ENCODE measurements around the gene CDK13.

Gene CDK13

DNA sequence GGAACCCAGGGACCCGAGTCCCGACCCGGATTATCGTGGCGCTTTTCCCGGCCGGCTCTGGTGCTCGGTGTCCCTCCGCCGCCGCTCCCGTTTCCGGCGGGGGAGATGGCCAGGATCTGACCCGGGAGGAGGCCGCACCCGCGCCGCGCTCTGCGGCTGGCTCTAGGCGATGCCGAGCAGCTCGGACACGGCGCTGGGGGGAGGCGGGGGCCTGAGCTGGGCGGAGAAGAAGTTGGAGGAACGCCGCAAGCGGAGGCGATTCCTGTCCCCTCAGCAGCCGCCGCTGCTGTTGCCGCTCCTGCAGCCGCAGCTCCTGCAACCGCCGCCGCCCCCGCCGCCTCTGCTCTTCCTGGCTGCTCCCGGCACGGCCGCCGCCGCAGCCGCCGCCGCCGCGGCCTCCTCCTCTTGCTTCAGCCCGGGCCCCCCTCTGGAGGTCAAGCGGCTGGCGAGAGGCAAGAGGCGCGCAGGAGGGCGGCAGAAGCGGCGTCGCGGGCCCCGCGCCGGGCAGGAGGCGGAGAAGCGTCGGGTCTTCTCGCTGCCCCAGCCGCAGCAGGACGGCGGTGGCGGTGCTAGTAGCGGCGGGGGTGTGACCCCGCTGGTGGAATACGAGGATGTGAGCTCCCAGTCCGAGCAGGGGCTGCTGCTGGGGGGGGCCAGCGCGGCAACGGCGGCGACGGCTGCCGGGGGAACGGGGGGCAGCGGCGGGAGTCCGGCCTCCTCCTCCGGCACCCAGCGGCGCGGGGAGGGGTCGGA is 593 bp downstream of the CDK13 start:
- peak; percentile 60 for DNase-seq

- DNase-seq: peak; percentile 76
Measured at GRCh38 chr7:39951226-39952194, 1.5 kb downstream of the CDK13 start.

DNA sequence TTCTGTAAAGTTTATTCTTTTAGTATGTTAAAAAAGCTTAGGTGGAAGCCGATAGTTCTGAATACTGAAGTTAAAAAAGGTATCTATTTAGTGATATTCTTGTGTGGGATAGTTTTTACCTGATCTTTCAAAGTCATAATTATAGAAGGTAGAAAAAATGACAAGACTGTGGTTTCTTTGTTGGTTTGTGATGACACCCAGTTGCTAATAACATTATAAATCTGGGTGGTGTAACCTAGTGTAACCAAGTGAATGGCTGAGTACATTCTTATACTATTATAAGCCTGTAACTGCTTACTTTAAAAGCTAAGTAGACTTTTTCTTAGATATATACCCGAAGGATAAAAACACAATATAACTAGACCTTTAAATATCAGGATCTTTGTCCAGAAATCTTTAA is 2.3 kb downstream of the CDK13 start:
- no peak for DNase-seq

DNA sequence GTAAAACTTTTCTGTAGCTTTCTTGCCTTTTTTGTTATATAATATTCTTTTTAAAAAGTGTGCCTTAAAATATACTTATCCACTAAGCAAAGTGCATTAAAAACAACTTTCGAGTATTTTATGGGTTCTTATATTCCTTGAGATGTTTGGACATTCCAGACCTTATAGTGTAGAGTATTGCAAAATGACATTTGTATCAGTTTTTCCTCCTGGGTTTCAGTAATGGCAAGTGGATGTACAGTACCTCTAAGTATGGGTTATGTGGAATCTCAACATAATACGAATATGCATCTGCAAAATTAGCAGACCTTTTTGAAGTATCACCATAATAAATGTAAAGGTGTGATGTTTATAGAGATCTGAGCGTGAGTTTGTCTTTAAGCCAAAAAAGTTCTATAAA is 2.7 kb downstream of the CDK13 start:
- no peak for DNase-seq

DNA sequence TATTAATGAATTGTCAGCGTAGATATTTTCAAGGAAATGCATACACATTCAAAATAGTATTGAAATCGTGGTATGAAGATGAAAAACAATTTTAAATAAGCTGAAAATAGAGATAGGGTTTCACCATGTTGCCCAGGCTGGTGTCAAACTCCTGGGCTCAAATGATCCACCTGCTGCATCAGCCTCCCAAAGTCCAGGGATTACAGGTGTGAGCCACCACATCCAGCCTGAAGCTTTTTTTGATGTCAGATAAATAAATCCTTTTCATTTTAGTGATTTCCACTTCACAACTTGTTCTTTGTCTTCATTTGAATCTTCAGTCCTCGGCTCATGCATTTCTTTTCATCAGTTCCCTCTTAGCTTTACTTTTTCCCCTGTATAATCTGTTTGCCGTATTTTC is 4.6 kb downstream of the CDK13 start:
- DNase-seq: no peak

DNA sequence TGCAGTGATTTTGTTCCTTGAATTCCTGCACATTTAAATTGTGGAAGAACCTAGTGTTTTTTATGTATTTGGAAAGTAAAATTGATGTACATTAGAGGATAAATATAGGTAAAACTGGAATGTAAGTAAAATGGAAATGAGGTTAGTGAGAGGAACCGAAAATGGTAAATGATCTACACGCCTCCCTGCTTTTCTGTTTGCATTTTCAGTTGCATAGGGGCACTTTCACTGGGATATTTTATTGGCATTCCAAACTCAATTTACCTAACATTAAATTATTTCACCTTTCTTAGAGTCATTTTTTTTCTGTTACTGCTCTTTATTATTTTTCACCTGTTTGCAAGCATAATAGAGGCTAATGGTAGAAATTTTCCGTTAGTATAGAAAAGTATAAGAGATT is 8.0 kb downstream of the CDK13 start:
- no peak for DNase-seq

DNA sequence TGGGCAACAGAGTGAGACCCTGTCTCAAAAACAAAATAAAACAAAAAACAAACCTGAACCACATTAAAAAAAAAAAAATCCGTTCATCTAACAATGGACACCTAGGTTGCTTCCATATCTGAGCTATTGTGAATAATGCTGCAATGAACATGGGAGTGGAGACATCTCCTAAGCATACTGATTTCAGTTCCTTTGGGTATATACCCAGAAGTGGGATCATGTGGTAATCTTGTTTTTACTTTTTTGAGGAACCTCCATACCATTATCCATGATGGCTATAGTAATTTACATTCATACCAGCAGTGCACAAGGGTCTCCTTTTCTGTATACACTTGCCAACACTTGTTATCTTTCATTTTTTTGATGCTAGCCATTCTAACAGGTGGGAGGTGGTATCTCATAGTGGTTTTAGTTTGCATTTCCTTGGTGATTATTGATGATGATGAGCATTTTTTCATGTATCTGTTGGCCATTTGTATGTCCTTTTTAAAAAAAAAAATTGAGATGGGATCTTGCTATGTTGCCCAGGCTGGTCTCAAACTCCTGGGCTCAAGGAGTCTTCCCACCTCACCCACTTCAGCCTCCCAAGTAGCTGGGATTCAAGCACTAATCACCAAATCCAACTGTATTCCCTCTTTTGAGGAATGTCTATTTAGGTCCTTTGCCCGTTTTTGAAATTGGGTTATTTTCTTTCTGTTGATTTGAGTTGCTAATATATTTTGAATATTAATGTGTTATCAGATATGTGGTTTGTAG is 17.5 kb downstream of the CDK13 start:
- no peak for DNase-seq

GRCh38 chr7:39969431-39969830 is 19.4 kb downstream of the CDK13 start:
- no peak for DNase-seq

- DNase-seq: no peak
Measured at GRCh38 chr7:39971924-39972323, 21.9 kb downstream of the CDK13 start.

GRCh38 chr7:39973801-39974200 is 23.7 kb downstream of the CDK13 start:
- no peak for DNase-seq

GRCh38 chr7:39978230-39978934 is 28.3 kb downstream of the CDK13 start:
- no peak for DNase-seq

DNA sequence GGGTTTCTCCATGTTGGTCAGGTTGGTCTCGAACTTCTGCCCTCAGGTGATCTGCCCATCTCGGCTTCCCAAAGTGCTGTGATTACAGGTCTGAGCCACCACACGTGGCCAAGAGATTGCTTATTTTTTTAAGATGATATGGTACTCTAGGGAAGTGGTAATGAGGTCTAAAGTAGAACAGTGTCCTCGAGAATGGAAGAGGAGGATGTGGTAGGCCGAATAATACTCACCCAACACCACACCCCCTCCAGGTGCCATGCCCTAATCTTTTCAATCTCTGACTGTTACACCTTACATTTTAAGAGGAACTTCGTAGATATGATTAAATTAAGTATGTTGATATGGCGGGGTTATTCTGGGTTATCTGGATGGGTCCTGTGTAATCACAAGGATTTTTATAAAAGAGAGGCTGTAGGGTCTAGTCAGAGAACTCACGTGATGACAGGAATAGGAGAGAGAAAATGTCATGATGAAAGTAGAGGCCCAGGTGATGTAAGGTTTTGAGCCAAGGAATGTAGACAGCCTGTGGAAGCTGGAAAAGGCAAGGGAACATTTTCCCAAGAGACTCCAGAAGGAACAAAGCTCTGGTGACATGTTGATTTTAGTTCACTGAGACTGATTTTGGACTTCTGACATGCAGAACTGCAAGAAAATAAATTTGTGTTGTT is 29.5 kb downstream of the CDK13 start:
- no peak for DNase-seq

- no peak for DNase-seq
Measured at GRCh38 chr7:39985398-39985918, 35.4 kb downstream of the CDK13 start.

DNA sequence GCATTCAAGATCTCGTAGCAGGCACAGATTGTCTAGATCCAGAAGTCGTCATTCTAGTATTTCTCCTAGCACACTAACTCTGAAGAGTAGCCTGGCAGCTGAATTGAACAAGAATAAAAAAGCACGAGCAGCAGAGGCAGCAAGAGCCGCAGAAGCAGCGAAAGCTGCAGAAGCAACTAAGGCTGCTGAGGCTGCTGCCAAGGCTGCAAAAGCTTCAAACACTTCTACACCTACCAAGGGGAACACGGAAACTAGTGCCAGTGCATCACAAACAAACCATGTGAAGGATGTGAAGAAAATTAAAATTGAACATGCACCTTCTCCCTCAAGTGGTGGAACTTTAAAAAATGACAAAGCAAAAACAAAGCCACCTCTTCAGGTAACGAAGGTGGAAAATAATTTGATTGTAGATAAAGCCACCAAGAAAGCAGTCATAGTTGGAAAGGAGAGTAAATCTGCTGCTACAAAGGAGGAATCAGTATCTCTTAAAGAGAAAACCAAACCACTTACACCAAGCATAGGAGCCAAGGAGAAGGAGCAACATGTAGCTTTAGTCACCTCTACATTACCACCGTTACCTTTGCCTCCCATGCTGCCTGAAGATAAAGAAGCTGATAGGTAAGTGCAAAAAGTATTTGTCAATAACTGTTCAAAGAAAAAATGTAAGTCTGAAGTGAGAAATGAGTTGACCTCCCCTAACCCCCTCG is 37.7 kb downstream of the CDK13 start:
- DNase-seq: no peak

DNA sequence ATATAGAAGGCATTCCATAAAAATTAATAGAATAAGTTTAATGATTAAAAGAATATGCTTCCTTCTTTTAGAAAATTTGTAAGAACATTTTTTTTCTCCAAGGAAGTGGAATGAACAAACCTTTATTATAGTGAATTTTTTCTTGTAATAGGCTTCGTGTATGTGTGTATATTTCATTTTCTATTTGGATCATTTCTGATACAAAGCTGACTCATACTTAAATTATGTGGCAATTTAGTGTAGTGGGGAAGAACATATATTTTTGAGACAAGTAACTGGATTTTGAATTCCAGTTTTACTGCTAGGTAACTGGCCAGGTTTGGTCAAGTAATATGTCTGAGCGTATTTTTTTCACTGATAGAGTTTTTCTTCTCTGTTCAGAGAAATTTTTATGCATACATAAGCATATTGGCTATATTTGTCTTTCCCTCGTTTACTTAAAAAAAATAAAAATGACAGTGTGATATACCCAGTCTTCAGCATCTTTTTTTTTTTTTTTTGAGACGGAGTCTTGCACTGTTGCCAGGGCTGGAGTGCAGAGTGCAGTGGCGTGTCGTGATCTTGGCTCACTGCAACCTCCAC is 50.8 kb downstream of the CDK13 start:
- DNase-seq: no peak

DNA sequence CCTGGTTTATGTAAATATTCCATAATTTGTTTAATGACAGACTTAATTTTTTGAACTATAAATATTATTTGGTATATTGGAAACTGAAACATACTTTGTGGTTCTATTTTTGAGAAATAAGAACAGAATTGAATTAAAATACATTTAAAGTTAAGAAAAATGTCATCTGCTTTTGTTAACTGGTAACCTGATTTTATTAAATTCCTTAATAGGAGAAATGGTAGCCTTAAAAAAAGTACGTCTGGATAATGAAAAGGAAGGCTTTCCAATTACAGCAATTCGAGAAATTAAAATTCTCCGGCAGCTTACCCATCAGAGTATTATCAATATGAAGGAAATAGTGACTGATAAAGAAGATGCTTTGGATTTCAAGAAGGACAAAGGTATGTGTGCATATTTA is 51.6 kb downstream of the CDK13 start:
- no peak for DNase-seq

DNA sequence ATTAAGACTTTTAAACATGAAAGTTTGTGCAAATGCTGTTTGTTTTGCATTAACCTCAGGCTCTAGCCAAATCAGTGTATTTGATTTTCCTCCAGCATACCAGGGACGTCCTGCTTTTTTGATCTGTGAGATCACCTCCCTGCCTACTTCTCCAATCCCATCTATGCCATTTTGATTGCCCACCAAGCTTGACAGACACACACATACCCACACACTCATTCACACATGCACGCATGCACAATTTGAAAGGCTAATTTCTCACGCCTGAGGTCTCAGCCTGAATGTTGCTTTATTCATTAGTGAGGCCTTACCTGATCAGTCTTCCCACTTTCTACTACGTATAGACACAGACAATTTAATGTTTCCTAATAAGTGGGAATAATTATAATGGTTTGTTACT is 53.5 kb downstream of the CDK13 start:
- no peak for DNase-seq

DNA sequence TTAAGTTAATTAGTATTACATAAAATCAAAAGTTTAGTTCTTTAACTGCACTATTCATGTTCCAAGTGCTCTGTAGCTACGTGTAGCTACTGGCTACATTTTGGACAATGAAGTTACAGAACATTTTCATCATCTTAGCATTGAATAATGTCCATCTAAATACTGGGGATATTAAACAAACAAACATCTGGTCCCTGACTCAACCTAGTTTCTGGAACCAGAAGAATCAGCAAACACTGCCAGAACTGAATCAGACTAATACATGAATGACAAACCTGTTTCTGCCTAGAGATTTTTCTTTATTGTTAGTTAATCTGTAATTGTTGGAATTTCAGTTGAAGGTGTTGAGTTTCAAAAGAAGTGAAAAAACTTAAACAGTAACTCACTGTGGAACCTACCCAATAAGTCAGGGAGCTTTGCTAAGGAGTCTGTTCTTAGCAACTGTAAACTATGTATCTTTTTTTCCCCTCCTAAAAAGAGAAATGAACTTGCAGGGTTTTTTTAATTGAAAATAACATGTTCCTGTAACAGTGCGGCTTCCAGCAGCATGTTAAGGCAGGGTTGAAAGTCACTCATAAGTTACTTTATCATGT is 58.3 kb downstream of the CDK13 start:
- DNase-seq: no peak

DNA sequence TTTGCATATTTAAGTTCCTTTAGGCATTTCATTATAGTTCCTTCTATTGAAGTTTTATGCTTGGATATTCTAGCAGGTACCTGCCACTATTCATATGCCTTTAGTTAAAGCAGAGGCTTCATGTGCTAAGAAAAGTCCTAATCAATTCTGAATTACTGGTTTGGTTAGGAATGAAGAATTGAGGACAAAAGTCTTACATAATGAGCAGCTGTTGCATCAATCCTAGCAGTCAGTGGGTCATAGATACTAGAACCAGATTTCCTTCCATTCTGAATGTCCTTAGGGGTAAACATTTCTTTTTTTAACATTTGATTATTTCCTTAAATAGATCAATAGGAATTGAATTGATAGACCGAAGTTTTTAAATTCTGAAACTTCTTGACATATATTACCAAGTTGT is 59.2 kb downstream of the CDK13 start:
- no peak for DNase-seq

- no peak for DNase-seq
Measured at GRCh38 chr7:40014376-40014775, 64.3 kb downstream of the CDK13 start.
